Measurements from ENCODE around the gene GALNT10. TPM values are rescaled to one million over a fixed set of nuclear protein-coding genes. Genes with fewer than 3 reads are reported as not detected.

The GALNT10 gene
- polyA plus RNA-seq, 4 donors = 24.9 to 29.2 (median 25.9) TPM

DNA sequence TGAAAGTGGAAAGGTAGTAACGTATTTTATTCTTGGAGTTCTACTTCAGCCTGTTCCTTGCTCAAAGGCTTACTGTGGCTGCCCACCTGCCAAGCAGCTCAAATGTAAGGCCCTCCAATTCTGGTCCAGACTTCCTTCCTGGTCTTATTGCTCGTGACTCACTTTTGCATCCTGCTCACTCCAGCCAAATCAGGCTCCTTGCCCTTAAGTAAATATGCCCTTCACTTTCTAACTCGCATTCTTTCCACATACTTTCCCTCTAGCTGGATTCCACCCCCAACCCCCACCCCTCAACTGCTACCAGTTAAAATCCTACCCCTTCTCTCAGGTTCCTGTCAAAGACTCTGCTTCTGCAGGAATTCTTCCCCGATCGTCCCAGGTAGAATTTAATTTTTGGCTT, 96.6 kb downstream of the GALNT10 start:
- DNase-seq (ENCODE audit: low read depth in 4 of 4, low spot score in 2 of 4) = no peak

DNA sequence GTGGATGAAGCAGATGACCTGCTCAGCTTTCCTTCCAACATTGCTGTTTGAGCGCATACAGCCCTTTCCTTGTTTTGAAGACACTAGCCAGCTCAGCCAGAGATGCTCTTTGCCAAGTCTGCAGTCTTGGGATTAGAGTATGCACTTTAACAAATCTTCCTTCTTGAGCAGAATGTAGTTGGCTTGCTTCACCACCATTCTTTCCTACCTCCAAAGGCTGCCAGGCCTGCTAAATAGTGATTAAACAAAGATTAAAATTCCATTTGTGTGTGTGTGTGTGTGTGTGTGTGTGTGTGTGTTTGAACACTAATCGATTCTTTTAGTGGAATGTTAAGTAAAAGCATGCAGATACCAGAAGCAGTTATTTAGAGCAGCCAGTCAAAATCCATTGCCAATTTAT, 97.6 kb downstream of the GALNT10 start:
- DNase-seq (ENCODE audit: low read depth in 4 of 4, low spot score in 2 of 4) = no peak

DNA sequence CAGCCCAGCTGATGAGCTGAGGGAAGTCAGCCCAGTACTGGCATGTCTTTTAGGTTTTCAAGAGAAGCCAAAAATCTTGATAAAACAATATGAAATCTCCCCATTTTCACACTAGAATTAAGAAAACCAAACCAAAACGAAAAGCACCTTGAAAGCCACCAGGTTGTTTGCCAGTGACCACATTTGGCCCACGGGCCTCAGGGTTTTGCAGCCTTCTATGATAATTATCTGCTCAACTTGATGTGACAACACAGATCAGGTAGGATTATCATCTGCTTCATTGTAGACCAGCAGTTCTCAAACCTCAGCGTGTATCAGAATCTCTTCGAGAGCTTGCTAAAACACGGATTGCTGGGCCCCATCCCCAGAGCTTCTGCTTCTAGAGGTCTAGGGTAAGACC, 101.4 kb downstream of the GALNT10 start:
- DNase-seq (ENCODE audit: low read depth in 4 of 4, low spot score in 2 of 4) = no peak

DNA sequence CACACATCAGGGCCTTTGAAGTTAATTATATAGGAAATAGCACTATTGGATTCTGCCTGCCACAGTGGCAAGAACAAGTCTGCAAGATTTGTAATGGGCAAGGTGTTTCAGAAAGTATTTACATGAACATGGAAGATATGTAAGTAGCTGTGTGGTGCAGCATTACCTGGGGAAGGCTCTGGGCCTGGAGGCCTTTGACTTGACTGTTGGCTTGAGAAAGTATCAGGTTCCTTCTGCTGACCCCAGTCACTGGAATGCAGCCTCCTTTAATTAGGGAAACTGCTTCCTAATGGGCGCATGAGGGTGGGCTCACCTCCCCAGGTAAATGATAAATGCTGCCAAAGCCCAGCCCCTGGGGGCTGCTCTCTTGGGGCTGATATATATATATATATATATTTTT, 102.7 kb downstream of the GALNT10 start:
- DNase-seq (ENCODE audit: low read depth in 4 of 4, low spot score in 2 of 4) = no peak

DNA sequence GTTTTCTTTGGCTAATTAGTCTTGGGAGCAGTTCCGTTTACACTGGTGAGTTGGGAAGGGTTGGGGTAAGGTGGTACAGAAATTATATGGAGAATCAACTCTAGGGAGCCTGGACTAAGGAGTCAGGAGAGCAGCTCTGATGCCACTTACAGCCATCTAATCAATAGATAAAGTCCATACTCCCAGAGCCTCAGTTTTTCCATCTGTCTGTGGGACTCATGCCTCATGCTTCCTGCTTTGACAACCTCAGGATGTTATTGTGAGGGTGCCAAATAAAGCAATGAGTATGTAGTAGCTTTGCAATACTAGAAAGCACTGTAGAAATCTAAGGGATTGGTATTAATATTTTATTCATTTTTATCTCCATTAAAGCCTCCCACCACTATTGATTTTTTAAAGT, 105.0 kb downstream of the GALNT10 start:
- no peak for DNase-seq (ENCODE audit: low read depth in 4 of 4, low spot score in 2 of 4)

DNA sequence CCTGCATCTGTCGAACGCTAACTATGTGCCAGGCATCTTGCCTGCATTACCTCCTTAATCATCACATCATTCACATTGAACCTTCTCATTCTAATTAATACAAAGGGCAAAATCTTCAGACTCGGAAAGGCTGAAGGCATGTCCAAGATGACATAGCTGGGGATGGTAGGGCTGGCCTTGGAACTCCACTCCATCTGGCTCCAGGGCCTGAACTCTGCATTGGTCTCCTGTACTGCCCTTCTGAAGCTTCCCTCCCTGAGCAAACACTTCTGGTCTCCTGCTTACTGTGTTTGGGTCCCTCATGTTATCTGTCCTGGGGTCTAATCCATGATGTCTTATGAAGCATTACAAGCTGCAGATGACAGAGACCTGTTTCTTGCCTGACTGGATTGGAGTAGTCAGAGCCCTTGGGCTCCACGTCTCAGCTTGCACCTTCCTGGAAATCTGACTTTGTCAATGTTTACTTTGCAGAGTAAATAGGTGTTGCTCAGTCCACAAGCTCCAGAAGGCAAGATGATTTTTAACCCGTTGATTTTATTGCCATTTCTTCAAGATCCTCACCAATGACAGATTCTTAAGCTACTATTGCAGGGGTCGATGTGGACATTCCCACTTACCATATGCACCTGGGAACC, 106.1 kb downstream of the GALNT10 start:
- DNase-seq (ENCODE audit: low read depth in 4 of 4, low spot score in 2 of 4) = no peak

DNA sequence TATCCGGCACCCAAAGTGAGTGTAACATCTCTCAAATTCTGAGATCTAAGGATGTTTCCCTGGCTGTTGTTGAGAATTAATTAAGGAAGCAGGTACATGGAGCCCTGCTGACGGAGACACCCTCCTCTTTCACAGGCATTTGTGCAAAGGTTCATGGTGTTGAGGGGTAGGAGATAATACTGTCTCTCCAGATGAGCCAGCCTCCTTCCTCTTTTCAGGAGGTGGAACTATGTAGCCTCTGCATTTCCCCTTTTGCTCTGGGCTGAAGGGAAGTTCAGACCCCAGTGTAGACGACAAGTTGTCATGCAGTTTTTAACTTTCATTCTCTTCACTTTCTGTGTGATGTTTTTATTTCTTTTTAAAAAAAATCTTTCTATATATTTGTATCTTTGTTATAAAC, 107.5 kb downstream of the GALNT10 start:
- no peak for DNase-seq (ENCODE audit: low read depth in 4 of 4, low spot score in 2 of 4)

DNA sequence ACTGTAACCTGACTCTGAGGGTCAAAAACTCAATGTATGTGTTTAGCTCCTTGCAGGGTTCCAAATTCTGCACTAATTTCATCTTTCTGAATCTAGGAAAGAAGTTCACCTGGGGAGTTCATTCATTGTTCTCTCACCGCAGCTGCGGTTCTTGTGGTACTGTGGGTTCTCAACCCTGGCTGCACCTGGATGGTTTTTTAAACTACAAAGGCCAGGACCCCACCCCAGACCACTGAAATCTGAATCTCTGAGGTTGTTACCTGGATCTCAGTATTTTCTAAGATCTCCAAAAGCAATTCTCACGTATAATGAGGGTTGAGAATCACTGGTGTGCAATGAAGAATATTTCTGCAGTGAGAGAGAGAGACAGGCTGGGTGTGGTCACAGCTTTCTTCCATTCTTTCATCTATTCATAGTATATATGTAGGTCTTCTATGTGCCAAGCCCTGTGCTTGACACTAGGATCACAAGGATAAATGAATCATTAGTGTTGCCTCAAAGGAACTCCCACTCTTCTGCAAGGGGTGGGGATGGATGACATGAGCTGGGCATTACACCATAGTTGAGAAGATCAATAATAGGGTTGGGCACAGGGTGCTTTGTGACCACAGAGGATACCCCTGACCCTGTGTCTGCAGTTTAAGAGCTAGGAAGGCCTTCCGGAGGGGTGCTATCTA, 109.8 kb downstream of the GALNT10 start:
- DNase-seq (ENCODE audit: low read depth in 4 of 4, low spot score in 2 of 4) = no peak

DNA sequence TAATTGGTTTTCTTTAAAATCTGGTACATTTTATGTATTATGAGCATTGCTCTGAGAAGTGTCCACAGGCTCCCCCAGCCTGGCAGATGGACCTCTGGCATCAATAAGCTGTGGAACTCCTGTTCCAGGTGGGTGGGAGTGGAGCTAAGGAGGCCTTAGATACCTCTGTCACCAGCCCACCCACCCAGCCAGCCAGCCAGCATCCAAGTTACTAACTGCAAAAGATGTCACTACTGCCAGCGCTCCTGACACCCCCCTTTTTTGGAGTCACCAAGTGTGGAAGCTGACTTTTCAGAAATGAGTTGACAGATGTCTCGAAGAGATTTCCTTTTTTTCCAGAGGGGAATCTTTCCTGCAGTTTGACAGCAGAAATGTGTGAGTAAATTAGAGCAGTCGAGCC, 111.2 kb downstream of the GALNT10 start:
- no peak for DNase-seq (ENCODE audit: low read depth in 4 of 4, low spot score in 2 of 4)

DNA sequence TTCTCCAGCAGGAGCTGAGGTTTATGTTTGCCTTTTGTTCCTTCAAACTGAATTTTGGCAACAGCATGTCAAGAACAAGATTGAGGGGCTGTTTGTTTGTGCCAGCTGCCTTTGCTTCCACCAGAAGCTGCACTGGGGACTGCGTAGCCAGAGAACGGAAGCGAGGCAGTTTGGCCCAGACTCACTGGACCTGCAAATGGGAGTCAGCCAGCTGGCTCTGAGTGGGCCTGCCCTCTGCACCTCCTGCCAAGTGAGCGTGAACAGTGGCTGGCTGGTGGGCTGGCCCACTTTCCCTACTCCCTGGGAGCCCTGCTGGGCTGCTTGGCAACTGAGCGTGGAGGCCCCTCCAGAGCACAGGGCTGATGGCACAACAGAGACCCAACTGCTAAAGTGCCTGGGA, 111.6 kb downstream of the GALNT10 start:
- peak in 1 of 4 donors; percentile 34 for DNase-seq (ENCODE audit: low read depth in 4 of 4, low spot score in 2 of 4)

DNA sequence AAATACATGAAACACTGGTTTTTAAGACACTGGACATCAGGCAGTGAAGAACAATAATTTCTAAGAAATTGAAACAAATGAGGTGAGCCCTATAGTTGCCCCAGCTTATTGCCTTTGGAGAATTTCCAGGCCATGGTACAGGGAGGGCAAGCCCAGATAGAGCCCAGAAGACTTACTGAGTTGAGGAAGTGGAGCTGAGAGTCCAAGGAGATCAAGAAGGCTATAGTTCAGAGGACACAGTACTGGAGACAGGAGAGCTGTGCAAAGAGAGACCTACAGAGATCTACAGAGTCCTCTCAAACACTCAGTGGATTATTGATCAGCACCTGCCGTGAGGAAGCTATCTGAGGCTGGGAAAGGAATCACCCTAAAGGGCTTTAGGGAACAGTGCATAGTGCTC, 112.6 kb downstream of the GALNT10 start:
- DNase-seq (ENCODE audit: low read depth in 4 of 4, low spot score in 2 of 4) = no peak

DNA sequence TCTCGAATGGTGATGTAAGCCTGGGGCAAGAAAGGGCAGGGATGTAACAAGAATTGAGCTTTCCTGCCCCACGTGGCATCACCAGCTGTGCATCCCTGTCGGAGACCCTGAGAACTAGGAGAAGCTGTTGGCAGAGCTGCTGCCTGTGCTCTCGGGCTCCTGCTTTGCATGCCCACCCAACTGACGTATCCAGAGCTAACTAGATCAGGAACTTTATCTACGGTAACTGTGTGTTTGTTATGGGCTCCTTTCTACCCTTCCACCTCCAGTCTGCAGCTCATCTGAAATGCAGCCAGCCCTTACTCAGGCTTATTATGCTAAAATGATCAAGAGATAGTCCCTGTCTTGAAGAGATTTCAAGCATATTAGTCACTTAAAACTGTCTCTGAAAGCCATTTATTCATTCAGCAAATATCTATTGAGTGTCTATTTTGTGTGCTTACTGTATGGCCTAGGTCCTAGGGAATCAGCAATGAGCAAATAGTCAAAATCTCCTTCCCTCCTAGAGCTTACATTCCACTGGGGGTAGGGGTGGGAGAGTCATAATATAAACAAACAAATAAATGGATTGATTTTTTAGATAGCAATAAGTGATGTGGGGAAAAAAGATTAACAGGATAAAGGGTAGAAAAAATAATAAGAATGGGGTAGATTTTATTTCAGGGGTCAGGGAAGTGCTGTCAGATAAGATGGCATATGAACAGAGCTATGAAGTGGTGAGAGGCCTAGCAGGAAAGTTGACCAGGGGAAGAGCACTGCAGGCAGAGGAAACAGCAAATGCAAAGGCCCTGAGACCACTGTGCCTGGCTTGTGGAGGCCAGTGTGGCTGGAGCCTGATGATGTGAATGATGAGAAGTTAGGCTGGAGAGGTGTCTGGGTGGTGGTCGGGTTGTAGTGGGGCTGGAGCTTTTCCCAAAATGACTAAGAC, 118.2 kb downstream of the GALNT10 start:
- no peak for DNase-seq (ENCODE audit: low read depth in 4 of 4, low spot score in 2 of 4)

DNA sequence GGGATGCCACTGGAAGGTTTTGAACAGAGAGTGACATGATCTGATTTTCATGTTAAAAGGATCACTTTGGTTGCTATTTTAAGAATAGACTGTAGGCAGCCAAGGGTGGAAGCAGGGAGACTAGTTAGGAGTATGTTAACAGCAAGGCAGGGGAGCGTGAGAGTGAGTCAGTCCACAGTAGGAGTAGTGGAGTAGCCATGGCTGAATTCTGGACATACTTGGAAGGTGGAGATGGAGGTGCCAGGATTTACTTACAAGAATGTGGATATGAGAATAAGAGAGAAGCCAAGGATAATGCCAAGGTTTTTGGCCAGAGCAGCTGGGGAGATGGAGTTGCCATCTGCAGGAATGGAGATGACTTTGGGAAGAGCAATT, 118.8 kb downstream of the GALNT10 start:
- no peak for DNase-seq (ENCODE audit: low read depth in 4 of 4, low spot score in 2 of 4)

DNA sequence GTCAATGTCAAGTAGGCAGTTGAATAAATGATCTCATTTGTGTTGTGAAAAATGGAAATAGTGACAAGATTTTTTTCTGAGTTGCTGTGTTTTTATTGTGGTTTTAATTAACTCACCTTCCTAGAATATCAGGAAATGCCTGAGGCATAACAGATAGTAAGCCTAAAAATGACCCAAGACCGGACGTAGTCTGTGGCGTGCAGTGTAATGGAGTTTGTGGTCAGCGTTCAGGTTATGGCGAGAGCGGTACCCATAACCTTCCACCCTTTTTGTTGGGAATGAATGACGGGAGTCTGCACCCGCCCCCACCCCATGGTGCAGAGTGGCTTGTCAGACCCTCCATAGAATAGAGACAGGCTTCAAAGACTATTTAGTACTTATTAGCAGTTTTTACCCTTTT, 119.3 kb downstream of the GALNT10 start:
- no peak for DNase-seq (ENCODE audit: low read depth in 4 of 4, low spot score in 2 of 4)

DNA sequence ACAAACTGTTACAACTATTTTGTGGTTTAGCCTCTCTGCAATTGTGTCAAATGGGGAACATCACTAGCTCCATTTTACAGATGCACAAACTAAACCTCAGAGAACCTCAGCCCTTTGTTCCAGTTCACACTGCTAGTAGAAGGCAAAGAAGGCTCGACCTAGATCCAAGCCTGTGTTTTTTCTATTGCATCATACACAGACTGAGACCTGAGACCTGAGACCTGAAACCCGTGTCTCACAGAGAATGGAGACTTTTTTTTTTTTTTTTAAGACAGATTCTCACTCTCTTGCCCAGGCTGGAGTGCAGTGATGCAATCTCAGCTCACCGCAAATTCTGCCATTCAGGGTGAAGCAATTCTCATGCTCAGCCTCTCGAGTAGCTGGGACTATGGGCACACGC, 120.8 kb downstream of the GALNT10 start:
- DNase-seq (ENCODE audit: low read depth in 4 of 4, low spot score in 2 of 4) = no peak

DNA sequence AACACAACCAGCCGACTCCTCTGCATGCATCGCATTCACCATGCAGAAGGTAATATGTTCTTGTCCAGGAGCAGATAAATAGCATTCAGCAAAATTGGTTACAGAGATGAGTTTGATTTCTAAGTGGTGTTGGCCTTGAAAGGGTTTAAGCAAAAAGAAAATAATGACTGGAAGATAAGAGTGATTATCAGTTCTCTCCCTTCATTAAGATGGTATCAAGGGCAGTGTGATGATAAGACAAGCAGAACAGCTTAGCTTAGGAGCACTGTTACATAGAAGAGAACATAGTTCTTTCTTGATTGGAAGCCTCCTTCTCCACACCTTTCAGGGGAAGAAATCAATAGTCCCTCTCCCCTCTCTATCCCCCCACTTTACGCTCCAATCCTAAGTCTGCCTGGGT, 121.5 kb downstream of the GALNT10 start:
- DNase-seq (ENCODE audit: low read depth in 4 of 4, low spot score in 2 of 4) = no peak

DNA sequence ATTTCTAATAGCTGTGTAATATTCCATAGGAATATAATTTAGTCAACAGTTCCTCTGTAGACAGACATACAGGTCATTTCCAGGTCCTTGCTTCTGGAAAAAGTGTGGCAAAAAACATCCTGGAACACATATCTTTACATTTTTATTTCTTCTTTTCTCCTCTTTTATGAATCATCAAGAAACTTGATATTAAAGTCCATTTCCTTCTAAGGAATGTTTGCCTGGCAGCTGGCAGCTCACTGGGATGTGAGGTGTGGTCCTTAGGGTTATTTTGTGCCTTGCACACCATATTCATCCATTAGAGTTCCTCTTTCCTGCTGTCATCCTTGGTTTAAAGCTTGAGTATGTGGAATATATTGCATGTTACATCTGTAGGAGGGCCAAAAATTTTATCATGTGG, 122.0 kb downstream of the GALNT10 start:
- no peak for DNase-seq (ENCODE audit: low read depth in 4 of 4, low spot score in 2 of 4)

DNA sequence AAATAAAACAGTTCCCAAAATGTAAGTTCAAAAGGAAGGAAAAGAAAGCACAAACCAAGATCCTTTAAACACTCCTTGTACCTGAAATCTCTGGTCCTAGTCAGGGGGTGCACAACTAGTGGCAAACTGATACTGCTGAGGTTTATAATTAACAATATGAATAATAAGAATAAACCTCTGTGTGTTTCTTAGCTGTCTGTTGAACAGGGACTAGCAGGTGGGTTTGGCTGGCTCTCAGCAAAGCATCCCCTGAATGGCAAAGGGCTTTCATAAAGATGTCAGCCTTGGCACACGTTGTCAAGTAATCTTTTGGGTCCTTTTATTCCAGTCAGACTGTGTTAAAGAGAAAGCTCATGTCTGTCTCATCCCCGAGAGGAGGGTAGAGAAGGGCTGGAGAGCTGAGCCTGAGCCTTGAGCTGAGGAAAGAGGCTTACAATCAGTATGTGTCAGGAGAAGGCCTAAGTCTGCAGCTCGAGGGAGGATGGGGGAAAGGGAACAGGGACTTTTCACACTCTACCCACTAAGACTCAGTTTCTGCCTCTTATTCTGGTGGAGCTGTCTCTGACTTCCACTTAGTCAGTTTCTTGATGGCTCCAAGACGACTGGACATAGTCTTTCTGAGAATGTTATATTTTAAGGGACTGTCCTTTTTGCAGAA, 123.0 kb downstream of the GALNT10 start:
- no peak for DNase-seq (ENCODE audit: low read depth in 4 of 4, low spot score in 2 of 4)

DNA sequence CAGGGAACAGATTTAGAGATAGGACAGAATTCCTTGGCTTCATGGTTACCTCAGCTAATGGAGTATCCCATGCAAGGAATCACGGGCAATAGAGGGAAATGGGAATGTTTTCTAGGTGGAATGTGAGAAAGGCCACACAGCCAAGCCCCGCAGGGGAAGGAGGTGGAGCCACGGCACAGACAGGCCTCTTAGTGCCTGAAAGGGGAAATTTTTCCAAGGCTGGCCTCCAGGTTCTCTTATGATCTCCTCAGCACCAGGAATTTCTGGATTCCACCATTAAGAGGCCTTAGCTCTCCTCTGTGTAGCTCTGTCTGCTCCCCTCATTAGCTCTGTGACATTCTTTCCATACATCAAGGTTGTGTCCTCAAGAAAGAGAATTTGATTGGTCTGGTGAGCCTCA, 124.7 kb downstream of the GALNT10 start:
- DNase-seq (ENCODE audit: low read depth in 4 of 4, low spot score in 2 of 4) = no peak

DNA sequence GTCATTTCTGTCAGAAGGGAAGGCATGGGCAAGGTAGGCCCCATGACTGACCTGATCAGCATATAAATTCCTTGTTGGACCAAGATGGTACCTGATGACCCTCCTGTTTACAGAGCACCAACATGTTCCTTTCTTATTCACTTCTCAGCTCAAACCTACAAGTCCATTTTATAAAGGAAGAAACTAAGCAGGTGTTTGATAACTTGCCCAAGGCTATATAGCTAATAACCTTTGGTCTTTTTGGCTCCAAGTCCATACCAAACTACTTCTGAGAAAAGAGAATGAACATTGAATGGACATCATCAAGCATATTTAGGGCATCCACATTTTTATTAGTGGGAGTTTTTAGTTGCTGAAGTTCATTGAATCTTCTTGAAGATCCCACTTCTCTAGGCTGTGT, 125.2 kb downstream of the GALNT10 start:
- DNase-seq (ENCODE audit: low read depth in 4 of 4, low spot score in 2 of 4) = no peak

DNA sequence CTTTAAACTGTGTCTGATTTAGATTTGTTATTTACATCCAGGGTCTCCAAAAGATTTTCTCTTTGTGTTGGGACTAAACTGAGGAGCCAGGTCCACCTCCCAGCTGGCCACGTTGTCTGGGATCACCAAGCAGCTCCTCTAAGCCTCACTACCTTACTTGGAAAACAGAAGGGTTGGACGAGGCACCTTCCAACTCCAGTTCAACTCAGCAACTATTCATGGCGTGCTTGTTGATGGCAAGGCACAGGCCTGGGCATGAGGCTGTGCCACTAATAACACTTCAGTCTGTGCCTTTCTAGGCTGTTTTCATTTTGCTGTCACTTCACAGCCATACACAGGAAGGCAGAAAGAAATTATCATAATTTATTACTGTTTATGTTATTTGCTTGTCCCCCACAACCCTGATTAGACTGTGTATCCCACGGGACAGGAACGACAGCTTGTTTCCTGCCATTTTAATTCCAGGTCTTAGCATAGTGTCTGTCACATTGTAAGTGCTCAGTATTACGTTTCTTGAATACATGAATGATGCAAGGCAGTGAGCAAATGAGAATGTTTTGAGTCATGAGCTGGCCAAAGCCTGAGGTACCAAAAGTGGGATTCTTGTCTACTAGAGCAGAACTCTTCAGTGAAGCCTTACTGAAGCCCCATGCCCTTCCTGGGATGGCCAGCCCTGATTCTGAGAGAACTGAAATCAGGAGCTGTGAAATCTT, 125.8 kb downstream of the GALNT10 start:
- DNase-seq (ENCODE audit: low read depth in 4 of 4, low spot score in 2 of 4) = no peak

All from left renal cortex interstitium (tissue), 4 donors.